Upper lobe of right lung (tissue), 1 donor: ENCODE results near the gene GALP. TPM values are rescaled to one million over a fixed set of nuclear protein-coding genes. Genes with fewer than 3 reads are reported as not detected.
"Not testable (repeated sequence)": the region's sequence is repeated elsewhere in the genome, so short reads cannot be mapped to it uniquely, and the experiment has no call there.

ENCODE experiments used
- ATAC-seq: fragments of 200-7000 bp; cut with Tn5 transposase; one replicate; pipeline ENCODE4 v1.9.1; 2020; ENCODE audit warnings: mild to moderate bottlenecking, moderate library complexity
- DNase-seq: peaks from one replicate; pipeline ENCODE4 v3.0.0-alpha.2; 2020
- H3K27ac ChIP-seq: fragments of 200-600 bp; one replicate; pipeline ENCODE4 v1.8.0; 2022
- H3K27me3 ChIP-seq: fragments of 200-600 bp; one replicate; pipeline ENCODE4 v1.8.0; 2022; ENCODE audit warnings: mild to moderate bottlenecking
- H3K36me3 ChIP-seq: fragments of 200-600 bp; one replicate; pipeline ENCODE4 v1.8.0; 2022
- H3K4me1 ChIP-seq: fragments of 200-600 bp; one replicate; pipeline ENCODE4 v1.8.0; 2022
- H3K4me3 ChIP-seq: fragments of 200-600 bp; one replicate; pipeline ENCODE4 v1.8.0; 2022; ENCODE audit warnings: mild to moderate bottlenecking
- H3K9me3 ChIP-seq: fragments of 200-600 bp; one replicate; pipeline ENCODE4 v1.8.0; 2022
- CTCF ChIP-seq: fragments of 200-600 bp; IDR thresholded peaks from one replicate; pipeline ENCODE4 v1.8.0; 2022; ENCODE audit warnings: antibody characterized with exemption
- intact Hi-C: fragments of 100-400 bp; cut with DNase I; formaldehyde crosslinking; loops from one replicate; pipeline ENCODE4 v1.11.0; 2022
- total RNA-seq: library from RNA; stranded (reverse); fragmentation: NEBNext Ultra II Directional; extraction: Animal tissue kit (Norgen Biotek cat#: 25700); gene quantifications from one replicate; pipeline ENCODE4 v1.2.1, GENCODE V29; 2021
- donor health status: DM: no; HTN: yes; CAD: no; lungs with severe emphysema.

GALP gene
- total RNA-seq, 1 donor from 2014 or later, result not detected

- intact Hi-C loops, result loop anchor here (10.0 kb wide), 1 partner anchor 48 kb away; no protein-coding TSS in a partner anchor
- H3K4me1 ChIP-seq, result no peaks in the 10 kb centered on the region
- ATAC-seq (no peak), DNase-seq (no peak)
- TF ChIP-seq CTCF, result no peak
- H3K27ac ChIP-seq, result no peak overlapping the region
- H3K9me3 ChIP-seq, result no peaks in the 10 kb centered on the region
- no peak overlapping the region for H3K4me3 ChIP-seq
- peaks cover 17% of the 10 kb centered on the region for H3K36me3 ChIP-seq
- no peaks in the 10 kb centered on the region for H3K27me3 ChIP-seq
Observed at GRCh38 chr19:56163097-56163496, 12.7 kb upstream of the GALP start.

GRCh38 chr19:56167064-56167578 lies 8.7 kb upstream of the GALP start:
- no peak for ATAC-seq
- no peak for TF ChIP-seq CTCF
- no peaks in the 10 kb centered on the region for H3K36me3 ChIP-seq
- intact Hi-C loops, result loop anchor here (10.0 kb wide), 1 partner anchor 52 kb away; no protein-coding TSS in a partner anchor
- no peak overlapping the region for H3K4me3 ChIP-seq
- DNase-seq, result no peak
- no peaks in the 10 kb centered on the region for H3K27me3 ChIP-seq
- no peaks in the 10 kb centered on the region for H3K9me3 ChIP-seq
- no peak overlapping the region for H3K27ac ChIP-seq
- peaks cover 6% of the 10 kb centered on the region for H3K4me1 ChIP-seq

- Histone ChIP-seq H3K4me3 (no peak overlapping the region), H3K9me3 (no peaks in the 10 kb centered on the region), H3K27me3 (peaks cover 9% of the 10 kb centered on the region), H3K36me3 (no peaks in the 10 kb centered on the region), H3K27ac (no peak overlapping the region), H3K4me1 (peaks cover 6% of the 10 kb centered on the region)
- TF ChIP-seq CTCF, result no peak
- peak; percentile 86 for ATAC-seq
- intact Hi-C loops, result loop anchor here (5.0 kb wide), 1 partner anchor 93 kb away; no protein-coding TSS in a partner anchor
- DNase-seq, result peak; percentile 89
Observed at GRCh38 chr19:56170261-56170660, 5.5 kb upstream of the GALP start.

GRCh38 chr19:56174086-56174485 lies 1.7 kb upstream of the GALP start:
- Histone ChIP-seq H3K9me3 (no peaks in the 10 kb centered on the region), H3K27me3 (peaks cover 12% of the 10 kb centered on the region), H3K36me3 (no peaks in the 10 kb centered on the region), H3K4me1 (peaks cover 6% of the 10 kb centered on the region), H3K4me3 (no peak overlapping the region), H3K27ac (no peak overlapping the region)
- intact Hi-C loops, result loop anchor here (5.0 kb wide), 1 partner anchor 97 kb away; no protein-coding TSS in a partner anchor
- no peak for TF ChIP-seq CTCF
- ATAC-seq, result no peak
- no peak for DNase-seq

GRCh38 chr19:56174550-56174949 lies 1.3 kb upstream of the GALP start:
- Histone ChIP-seq H3K27ac (no peak overlapping the region), H3K4me1 (peaks cover 6% of the 10 kb centered on the region), H3K4me3 (no peak overlapping the region), H3K9me3 (no peaks in the 10 kb centered on the region), H3K27me3 (peaks cover 12% of the 10 kb centered on the region), H3K36me3 (no peaks in the 10 kb centered on the region)
- TF ChIP-seq CTCF, result no peak
- intact Hi-C loops, result loop anchor here (5.0 kb wide), 1 partner anchor 97 kb away; no protein-coding TSS in a partner anchor
- ATAC-seq (no peak), DNase-seq (no peak)

- H3K27me3 ChIP-seq, result peaks cover 12% of the 10 kb centered on the region
- DNase-seq, H3K9me3 ChIP-seq, H3K27ac ChIP-seq, intact Hi-C loops, H3K4me1 ChIP-seq, H3K36me3 ChIP-seq, H3K4me3 ChIP-seq, ATAC-seq: not testable (repeated sequence)
Observed at GRCh38 chr19:56176310-56176709, 502 bp downstream of the GALP start.
